Chondrocyte (in vitro differentiated cells): ENCODE results near the gene RASL11B. TPM values are rescaled to one million over a fixed set of nuclear protein-coding genes. Genes with fewer than 3 reads are reported as not detected.

Experiments used
- DNase-seq: peaks from one replicate; pipeline ENCODE4 v3.0.0; 2021; ENCODE audit warnings: mixed read lengths, low spot score
- H3K27ac Mint-ChIP-seq: one replicate; pipeline ENCODE4 v1.8.0; 2021; ENCODE audit warnings: mild to moderate bottlenecking, moderate library complexity, mixed read lengths; ENCODE audit not compliant: unreplicated experiment
- H3K27me3 Mint-ChIP-seq: 2 replicates; pipeline ENCODE4 v1.8.0; 2021; ENCODE audit warnings: low read depth, mixed read lengths
- H3K36me3 Mint-ChIP-seq: 2 replicates; pipeline ENCODE4 v1.8.0; 2021; ENCODE audit warnings: low read depth, mixed read lengths
- H3K4me1 Mint-ChIP-seq: 2 replicates; pipeline ENCODE4 v1.8.0; 2021; ENCODE audit warnings: low read depth, mild to moderate bottlenecking, mixed read lengths
- H3K4me3 Mint-ChIP-seq: one replicate; pipeline ENCODE4 v1.8.0; 2021; ENCODE audit warnings: mild to moderate bottlenecking, moderate library complexity, mixed read lengths; ENCODE audit not compliant: unreplicated experiment
- H3K9me3 Mint-ChIP-seq: 2 replicates; pipeline ENCODE4 v1.8.0; 2021; ENCODE audit warnings: low read depth, mixed read lengths
- long read RNA-seq: library from polyadenylated mRNA; stranded (forward); transcript quantifications from one replicate; pipeline ENCODE4 v2.0.0, GENCODE V29; 2021
- total RNA-seq: library from RNA; stranded (reverse); gene quantifications from 3 replicates; pipeline ENCODE4 v1.2.1, GENCODE V29; 2021
- TF ChIP-seq, protein P1 (sequence below): fragments of 200-600 bp; sonication (generic); IDR thresholded peaks from 2 replicates; pipeline ENCODE4 v1.5.0; 2021; ENCODE audit warnings: antibody characterized with exemption, mild to moderate bottlenecking, moderate library complexity

RASL11B gene, protein sequence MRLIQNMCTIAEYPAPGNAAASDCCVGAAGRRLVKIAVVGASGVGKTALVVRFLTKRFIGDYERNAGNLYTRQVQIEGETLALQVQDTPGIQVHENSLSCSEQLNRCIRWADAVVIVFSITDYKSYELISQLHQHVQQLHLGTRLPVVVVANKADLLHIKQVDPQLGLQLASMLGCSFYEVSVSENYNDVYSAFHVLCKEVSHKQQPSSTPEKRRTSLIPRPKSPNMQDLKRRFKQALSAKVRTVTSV
- 6.5 to 30.5 TPM (median 8.1 TPM) in 3 replicates for total RNA-seq
- long read RNA-seq, transcript RASL11B-201 (4 exons, 1,995 nt), result major isoform, 31 of 32 reads
- long read RNA-seq, partial matches to known transcripts, result 1 of 32 reads
- long read RNA-seq, other reads (novel, unspliced or antisense), result 0 of 32 reads

DNA sequence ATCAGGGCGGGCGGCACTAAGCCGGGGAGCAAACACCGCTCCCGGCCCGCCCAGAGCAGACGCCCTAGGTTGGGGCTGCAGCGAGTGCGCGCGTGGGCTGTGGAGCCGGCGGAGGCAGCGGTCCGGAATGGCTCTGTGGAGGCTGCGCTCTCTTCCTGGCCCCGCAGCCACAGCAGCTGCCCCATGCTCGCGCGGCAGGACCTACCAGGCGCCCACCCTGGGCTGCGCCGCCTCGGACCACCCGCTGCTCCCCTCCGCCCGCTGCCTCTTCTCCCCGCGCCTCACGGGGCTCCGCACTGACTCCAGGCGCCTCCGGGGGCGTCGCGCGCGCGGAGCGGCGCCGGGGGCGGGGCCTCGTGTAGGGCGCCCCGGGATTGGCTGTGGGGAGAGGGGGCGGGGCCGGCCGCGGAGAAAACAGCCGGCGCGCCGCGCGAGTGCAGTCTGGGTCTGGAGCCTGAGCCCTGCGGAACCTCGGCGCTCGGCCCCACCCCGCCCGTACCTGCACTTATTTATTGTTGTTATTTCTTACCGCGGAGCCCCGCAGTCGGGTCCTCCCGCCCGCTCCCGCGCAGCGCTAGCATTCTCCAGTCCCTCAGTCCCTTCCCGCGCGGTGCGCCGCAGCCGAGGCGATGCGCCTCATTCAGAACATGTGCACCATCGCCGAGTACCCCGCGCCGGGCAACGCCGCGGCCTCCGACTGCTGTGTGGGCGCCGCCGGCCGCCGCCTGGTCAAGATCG is at the start of gene RASL11B:
TSS of gene RASL11B (plus strand) at position 439 of the 738 bp plus-strand sequence. CDS start at position 630, 191 bp downstream.
- H3K9me3 Mint-ChIP-seq, result peaks cover 10% of the 10 kb centered on the region
- H3K36me3 Mint-ChIP-seq, result peaks cover 13% of the 10 kb centered on the region
- TF ChIP-seq, protein P1, sequence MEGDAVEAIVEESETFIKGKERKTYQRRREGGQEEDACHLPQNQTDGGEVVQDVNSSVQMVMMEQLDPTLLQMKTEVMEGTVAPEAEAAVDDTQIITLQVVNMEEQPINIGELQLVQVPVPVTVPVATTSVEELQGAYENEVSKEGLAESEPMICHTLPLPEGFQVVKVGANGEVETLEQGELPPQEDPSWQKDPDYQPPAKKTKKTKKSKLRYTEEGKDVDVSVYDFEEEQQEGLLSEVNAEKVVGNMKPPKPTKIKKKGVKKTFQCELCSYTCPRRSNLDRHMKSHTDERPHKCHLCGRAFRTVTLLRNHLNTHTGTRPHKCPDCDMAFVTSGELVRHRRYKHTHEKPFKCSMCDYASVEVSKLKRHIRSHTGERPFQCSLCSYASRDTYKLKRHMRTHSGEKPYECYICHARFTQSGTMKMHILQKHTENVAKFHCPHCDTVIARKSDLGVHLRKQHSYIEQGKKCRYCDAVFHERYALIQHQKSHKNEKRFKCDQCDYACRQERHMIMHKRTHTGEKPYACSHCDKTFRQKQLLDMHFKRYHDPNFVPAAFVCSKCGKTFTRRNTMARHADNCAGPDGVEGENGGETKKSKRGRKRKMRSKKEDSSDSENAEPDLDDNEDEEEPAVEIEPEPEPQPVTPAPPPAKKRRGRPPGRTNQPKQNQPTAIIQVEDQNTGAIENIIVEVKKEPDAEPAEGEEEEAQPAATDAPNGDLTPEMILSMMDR, result peak; percentile 51
- H3K27ac Mint-ChIP-seq, result peak within 1 kb of the TSS; percentile 63
- peaks cover 45% of the 10 kb centered on the region for H3K4me1 Mint-ChIP-seq
- peak within 1 kb of the TSS; percentile 83 for H3K4me3 Mint-ChIP-seq
- no peak for DNase-seq
- no peaks in the 10 kb centered on the region for H3K27me3 Mint-ChIP-seq

DNA sequence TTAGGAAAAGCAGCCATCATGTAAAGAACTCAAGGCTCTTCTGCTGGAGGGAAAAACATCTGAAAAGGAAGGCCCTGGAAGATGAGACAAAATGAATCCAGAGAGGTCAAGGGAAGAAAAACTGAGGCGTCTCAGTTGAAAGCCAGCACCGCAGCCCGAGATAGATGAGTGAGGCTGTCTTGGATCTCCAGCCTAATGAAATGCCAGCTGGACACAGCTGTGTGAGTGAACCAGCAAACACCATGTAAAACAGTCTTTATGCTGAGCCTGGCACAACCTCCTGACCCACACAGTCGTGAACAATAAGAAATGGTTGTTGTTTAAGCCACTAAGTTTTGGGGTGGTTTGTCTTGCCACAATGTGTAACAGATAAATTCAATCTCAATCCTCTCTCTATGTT is 48.6 kb upstream of the RASL11B start:
- H3K9me3 Mint-ChIP-seq, result peaks cover 2% of the 10 kb centered on the region
- H3K4me3 Mint-ChIP-seq, result no peak overlapping the region
- H3K4me1 Mint-ChIP-seq, result no peaks in the 10 kb centered on the region
- no peak for DNase-seq
- no peak overlapping the region for H3K27ac Mint-ChIP-seq
- H3K36me3 Mint-ChIP-seq, result peaks cover 1% of the 10 kb centered on the region
- H3K27me3 Mint-ChIP-seq, result no peaks in the 10 kb centered on the region
- TF ChIP-seq, protein P1, result no peak

DNA sequence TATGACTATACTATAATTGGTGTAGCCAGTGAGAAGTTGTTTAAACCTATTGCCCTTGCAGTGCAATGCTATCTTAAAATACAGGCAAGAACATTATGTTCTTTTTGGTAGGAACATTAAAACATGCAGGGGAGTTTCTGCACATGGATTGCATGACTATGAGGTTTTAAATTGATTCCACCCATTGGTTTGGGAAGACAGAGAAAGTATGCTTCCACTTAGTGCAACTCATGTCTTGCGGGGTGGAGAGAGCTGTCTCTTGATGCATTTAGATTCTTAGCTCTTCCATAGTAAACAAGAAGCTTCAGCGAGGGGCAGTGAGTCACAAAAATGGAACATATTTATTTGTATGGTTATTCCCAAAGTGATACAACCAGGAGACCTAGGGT is 39.5 kb upstream of the RASL11B start:
- H3K27ac Mint-ChIP-seq, result peak overlapping the region; percentile 46
- DNase-seq, result no peak
- H3K4me1 Mint-ChIP-seq, result peaks cover 38% of the 10 kb centered on the region
- H3K36me3 Mint-ChIP-seq, result peaks cover 1% of the 10 kb centered on the region
- no peaks in the 10 kb centered on the region for H3K27me3 Mint-ChIP-seq
- H3K9me3 Mint-ChIP-seq, result peaks cover 2% of the 10 kb centered on the region
- TF ChIP-seq, protein P1, result no peak
- no peak overlapping the region for H3K4me3 Mint-ChIP-seq

DNA sequence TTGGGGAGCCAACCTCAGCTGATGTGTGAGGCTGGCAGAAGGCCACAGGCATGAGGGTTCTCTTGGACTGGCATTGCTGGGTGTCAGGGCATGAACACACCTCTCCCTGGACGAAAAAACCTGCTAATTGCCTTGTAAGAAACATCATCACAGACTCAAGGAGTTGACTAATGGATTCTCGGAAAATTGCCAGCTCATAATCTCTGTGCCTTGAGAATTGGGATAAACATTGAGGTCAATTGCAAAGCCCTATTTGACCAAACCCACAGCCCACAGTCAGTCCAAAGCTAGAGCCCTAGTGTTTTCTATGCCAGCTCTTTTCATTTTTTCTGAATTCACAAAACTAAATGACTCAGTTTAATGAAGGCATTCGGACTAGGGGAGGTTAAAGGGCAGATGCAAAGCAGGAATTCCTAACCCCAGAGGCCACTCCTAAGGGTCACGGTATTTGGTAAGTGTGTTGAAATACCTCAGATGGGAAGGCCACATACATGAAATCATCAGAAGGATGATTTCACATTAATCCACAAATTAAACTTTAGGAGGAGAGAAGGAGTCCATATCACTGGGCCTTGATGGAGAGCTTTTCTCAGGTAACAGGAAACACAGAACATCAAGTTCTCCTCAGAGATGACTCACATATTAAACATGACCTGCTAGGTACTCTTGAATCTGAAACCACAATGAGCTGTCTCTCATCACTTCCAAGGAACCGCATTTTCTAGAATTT is 39.0 kb upstream of the RASL11B start:
- Mint-ChIP-seq H3K4me3 (no peak overlapping the region), H3K36me3 (no peaks in the 10 kb centered on the region)
- no peak for DNase-seq

More for the DNA sequence above, 39.0 kb upstream of the RASL11B start:
- peak overlapping the region; percentile 46 for H3K27ac Mint-ChIP-seq
- no peaks in the 10 kb centered on the region for H3K9me3 Mint-ChIP-seq
- peaks cover 38% of the 10 kb centered on the region for H3K4me1 Mint-ChIP-seq
- H3K27me3 Mint-ChIP-seq, result no peaks in the 10 kb centered on the region
- TF ChIP-seq, protein P1, result no peak
